ENCODE results near the gene INTS3. TPM values are rescaled to one million over a fixed set of nuclear protein-coding genes. Genes with fewer than 3 reads are reported as not detected.

INTS3 gene
- total and polyA plus RNA-seq, 8 donors = 13.5 to 56.2 (median 20.0) TPM

DNA sequence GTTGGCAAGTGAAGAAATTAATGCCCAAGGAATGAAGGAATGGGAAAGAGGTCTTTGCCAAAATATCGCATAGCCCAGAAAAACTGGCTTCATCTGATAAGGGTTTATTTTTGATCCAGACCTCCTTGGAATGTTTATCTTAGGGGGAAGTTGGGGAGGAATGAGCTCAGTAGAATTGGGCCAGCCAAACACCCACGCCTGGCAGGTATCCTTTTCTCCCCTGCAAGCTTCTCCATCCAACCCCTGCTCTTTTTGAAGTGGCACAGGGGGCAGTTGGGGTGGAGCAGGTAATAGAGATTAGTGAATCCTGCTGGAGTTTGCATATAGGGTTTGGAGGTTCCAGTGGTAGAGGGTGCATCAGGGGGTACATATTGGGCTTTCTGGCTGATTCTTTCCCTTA, 21.1 kb downstream of the INTS3 start:
- Histone ChIP-seq H3K4me3 (no peak overlapping the region), H3K9me3 (no peaks in the 10 kb centered on the region), H3K27me3 (no peaks in the 10 kb centered on the region), H3K4me1 (peaks cover 0 to 3% (median 0%) of the 10 kb centered on the region in 3 donors), H3K27ac (no peak overlapping the region), H3K36me3 (peaks cover 0 to 21% (median 19%) of the 10 kb centered on the region in 3 donors)
- DNase-seq (no peak), ATAC-seq (no peak), FAIRE-seq (no peak)
- intact Hi-C loops (cut with DNase I) = loop anchor here in 1 of 3 donors (2.0 kb wide), 1 partner anchor 70 kb away; the partner anchor contains the start of gene NPR1
- TF ChIP-seq, protein P1, sequence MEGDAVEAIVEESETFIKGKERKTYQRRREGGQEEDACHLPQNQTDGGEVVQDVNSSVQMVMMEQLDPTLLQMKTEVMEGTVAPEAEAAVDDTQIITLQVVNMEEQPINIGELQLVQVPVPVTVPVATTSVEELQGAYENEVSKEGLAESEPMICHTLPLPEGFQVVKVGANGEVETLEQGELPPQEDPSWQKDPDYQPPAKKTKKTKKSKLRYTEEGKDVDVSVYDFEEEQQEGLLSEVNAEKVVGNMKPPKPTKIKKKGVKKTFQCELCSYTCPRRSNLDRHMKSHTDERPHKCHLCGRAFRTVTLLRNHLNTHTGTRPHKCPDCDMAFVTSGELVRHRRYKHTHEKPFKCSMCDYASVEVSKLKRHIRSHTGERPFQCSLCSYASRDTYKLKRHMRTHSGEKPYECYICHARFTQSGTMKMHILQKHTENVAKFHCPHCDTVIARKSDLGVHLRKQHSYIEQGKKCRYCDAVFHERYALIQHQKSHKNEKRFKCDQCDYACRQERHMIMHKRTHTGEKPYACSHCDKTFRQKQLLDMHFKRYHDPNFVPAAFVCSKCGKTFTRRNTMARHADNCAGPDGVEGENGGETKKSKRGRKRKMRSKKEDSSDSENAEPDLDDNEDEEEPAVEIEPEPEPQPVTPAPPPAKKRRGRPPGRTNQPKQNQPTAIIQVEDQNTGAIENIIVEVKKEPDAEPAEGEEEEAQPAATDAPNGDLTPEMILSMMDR (IDR thresholded peaks at IDR 0.05) = no peak
- WGBS, 2 donors = 53 to 62% methylated on average over 2 of the region's 2 CpGs

DNA sequence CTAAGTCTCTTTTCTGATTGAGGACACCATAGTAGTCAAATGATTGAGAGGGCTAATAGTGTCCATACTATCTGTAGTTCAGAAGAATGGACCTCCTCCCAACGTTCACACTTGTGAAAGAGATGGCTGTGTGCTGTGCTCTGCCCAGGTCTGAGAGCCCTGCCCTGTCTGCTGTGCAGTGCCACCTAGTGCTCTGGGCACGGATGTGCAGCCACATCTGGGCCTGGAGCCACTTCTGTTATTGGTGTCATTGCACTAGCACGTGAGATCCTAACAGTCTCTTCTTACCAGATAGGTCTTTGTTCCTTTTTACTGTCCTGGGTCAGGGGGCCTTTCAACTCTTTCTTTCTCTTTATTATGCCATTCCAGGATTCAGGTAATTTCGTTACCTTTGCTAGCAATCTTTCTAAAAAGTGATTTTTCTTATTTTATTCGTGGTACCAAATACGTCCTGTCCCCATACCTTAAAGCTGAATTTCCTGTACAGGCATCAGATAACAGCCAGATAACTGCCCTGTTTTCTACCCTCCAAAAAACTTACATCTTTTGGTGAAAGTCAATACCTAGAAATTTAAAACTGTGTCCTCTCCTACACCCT, 21.7 kb downstream of the INTS3 start:
- 44 to 47% methylated on average over 6 of the region's 6 CpGs for WGBS, 2 donors

DNA sequence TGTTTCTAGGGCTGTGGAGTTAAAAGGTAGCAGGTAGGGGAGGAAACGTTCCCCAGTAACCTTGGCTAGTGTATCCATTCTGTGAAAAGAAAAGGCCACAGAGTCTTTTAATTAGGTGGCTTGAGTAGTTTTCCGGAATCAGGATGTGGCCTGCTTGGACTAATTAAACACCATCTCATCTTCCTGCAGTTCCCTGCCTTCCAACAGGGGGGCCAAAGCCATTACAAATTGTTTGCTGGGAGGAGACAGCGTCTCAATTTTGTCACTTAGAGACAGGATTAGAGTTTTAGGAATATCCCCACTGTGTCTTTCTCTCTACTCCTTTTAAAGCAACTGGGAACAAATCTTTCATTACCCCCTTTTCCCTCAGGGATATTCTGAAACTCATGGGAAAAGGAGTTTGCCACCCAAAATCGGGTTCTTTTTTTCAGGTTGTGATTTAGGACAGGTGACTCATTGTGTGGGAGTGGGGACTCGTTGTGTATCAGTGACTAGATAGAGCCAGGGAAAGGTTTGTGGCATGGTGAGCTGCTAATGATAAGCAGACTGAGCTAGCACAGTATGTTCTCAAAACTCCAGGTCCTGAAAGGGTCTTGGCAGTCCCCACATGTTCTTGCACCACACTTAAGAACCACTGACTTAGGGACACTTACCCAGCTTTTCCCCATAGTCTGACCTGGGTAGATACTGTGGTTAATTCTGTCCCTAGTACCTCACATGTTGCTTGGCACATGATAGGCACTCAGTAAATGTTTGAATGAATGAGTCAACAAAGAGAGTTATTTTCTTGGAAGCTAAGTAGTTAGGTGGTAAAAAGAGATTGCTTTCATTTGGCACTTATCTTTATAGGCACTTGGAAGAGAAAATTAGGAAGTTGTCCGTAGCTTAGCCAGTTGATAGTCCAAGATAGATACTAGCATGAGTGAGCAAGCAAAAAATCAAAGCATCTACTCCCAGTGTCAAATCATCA, 22.5 kb downstream of the INTS3 start:
- Histone ChIP-seq H3K9me3 (no peaks in the 10 kb centered on the region), H3K4me3 (no peak overlapping the region), H3K27ac (no peak overlapping the region), H3K36me3 (peaks cover 0 to 30% (median 26%) of the 10 kb centered on the region in 3 donors), H3K4me1 (no peaks in the 10 kb centered on the region), H3K27me3 (no peaks in the 10 kb centered on the region)
- intact Hi-C loops (cut with DNase I) = no loop called here
- ATAC-seq (peak in 3 of 4 donors; percentile 17 to 30 (median 19)), DNase-seq (no peak), FAIRE-seq (no peak)
- WGBS, 2 donors = 49 to 53% methylated on average over 6 of the region's 6 CpGs
- TF ChIP-seq, protein P1 (IDR thresholded peaks at IDR 0.05) = no peak

More for the DNA sequence above, 21.7 kb downstream of the INTS3 start:
- H3K36me3 ChIP-seq = peaks cover 0 to 22% (median 22%) of the 10 kb centered on the region in 3 donors
- peaks cover 0 to 2% (median 0%) of the 10 kb centered on the region in 3 donors for H3K4me1 ChIP-seq
- no peaks in the 10 kb centered on the region for H3K9me3 ChIP-seq
- peak; percentile 70 to 92 (median 83) for DNase-seq
- ATAC-seq = peak; percentile 92 to 99 (median 98)
- no peaks in the 10 kb centered on the region for H3K27me3 ChIP-seq
- FAIRE-seq = no peak
- H3K27ac ChIP-seq = no peak overlapping the region
- no peak overlapping the region for H3K4me3 ChIP-seq
- TF ChIP-seq, protein P1 (IDR thresholded peaks at IDR 0.05) = peak; percentile 87 to 91 (median 90)
- intact Hi-C loops (cut with DNase I) = loop anchor here in 1 of 3 donors (2.0 kb wide), 1 partner anchor 71 kb away; the partner anchor contains the start of gene NPR1

DNA sequence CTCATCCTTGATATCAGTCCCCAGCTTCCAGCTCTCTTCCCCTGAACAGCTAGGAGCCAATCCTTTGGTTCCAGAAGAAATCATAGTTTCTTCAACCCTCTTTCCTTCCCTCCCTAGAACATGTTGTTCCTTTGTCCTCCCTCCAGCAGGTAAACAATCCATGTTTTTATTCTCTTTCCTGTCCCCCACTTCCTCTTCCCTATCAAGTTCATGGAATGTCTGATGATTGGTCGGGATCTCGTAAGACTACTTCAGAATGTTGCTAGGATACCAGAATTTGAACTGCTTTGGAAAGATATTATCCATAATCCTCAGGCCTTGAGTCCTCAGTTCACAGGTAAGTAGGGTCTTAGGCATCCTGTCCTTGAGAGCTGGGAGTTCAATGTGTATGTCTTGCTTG, 24.2 kb downstream of the INTS3 start:
- Histone ChIP-seq H3K4me1 (no peaks in the 10 kb centered on the region), H3K9me3 (no peaks in the 10 kb centered on the region), H3K4me3 (no peak overlapping the region), H3K27me3 (no peaks in the 10 kb centered on the region), H3K27ac (no peak overlapping the region), H3K36me3 (peaks cover 0 to 32% (median 26%) of the 10 kb centered on the region in 3 donors)
- TF ChIP-seq, protein P1 (IDR thresholded peaks at IDR 0.05) = no peak
- DNase-seq (no peak), ATAC-seq (no peak), FAIRE-seq (no peak)
- intact Hi-C loops (cut with DNase I) = no loop called here
- WGBS, 2 donors = 85 to 87% methylated on average over 2 of the region's 2 CpGs

All from pancreas (tissue), 10 donors.